ENCODE results near the gene LRPAP1. TPM values are rescaled to one million over a fixed set of nuclear protein-coding genes. Genes with fewer than 3 reads are reported as not detected.
A peak's percentile ranks its signal among the peaks of the same experiment; 100 is the strongest.
"Not testable (repeated sequence)": the region's sequence is repeated elsewhere in the genome, so short reads cannot be mapped to it uniquely, and the experiment has no call there.

LRPAP1 gene
- total RNA-seq: 86.6 and 86.8 TPM in 2 replicates
- total RNA-seq (2013): 89.7 TPM
- 57.3 and 64.6 TPM in 2 replicates for polyA plus RNA-seq
- 65.0 and 68.6 TPM in 2 replicates for polyA minus RNA-seq

- Mint-ChIP-seq H3K9me3 (ENCODE audit: insufficient read depth) (no peaks in the 10 kb centered on the region), H3K4me3 (peak within 1 kb of the TSS; percentile 100), H3K27me3 (peaks cover 5% of the 10 kb centered on the region), H3K27ac (peak within 1 kb of the TSS; percentile 96), H3K4me1 (peaks cover 39% of the 10 kb centered on the region)
- ATAC-seq (ENCODE audit: low read depth) (peak; percentile 91), DNase-seq (peak; percentile 92)
- Histone ChIP-seq H2AFZ (ENCODE audit: insufficient read depth, low read depth, low read length, poor library complexity, severe bottlenecking) (peak within 1 kb of the TSS; percentile 98), H3K9ac (ENCODE audit: low read length) (peak within 1 kb of the TSS; percentile 96), H3K4me3 (ENCODE audit: control extremely low read depth in 1 of 5, extremely low read depth in 1 of 5, insufficient read depth in 1 of 5, low read depth in 2 of 5, low read length in 4 of 5) (peak within 1 kb of the TSS; percentile 70 to 98 (median 85)), H3K4me2 (replicated peaks; ENCODE audit: low read depth, low read length, poor library complexity, severe bottlenecking) (peak within 1 kb of the TSS; percentile 92), H3K36me3 (replicated peaks in 1 of 2; ENCODE audit: control extremely low read depth in 1 of 2, control insufficient read depth in 1 of 2, extremely low read depth in 1 of 2, insufficient read depth in 2 of 2, low read length in 1 of 2) (peaks cover 0 to 22% of the 10 kb centered on the region in 2 experiments), H3K27ac (ENCODE audit: low read length in 2 of 2) (peak within 1 kb of the TSS; percentile 62 to 76), H4K20me1 (ENCODE audit: control insufficient read depth, insufficient read depth, low read length, poor library complexity, severe bottlenecking) (peaks cover 49% of the 10 kb centered on the region), H3K79me2 (ENCODE audit: control insufficient read depth, insufficient read depth, low read length) (peaks cover 73% of the 10 kb centered on the region), H3K27me3 (replicated peaks in 1 of 4; ENCODE audit: control extremely low read depth in 1 of 4, control insufficient read depth in 3 of 4, insufficient read depth in 4 of 4, low read length in 3 of 4) (peaks cover 0 to 3% (median 0%) of the 10 kb centered on the region in 4 experiments), H3K4me1 (ENCODE audit: control insufficient read depth in 2 of 2, insufficient read depth in 2 of 2, low read length in 2 of 2) (peaks cover 29 to 46% of the 10 kb centered on the region in 2 donors), H3K9me3 (ENCODE audit: control extremely low read depth in 1 of 3, control insufficient read depth in 2 of 3, insufficient read depth in 1 of 3, low read length in 2 of 3) (peaks cover 0 to 9% (median 0%) of the 10 kb centered on the region in 3 donors)
- TF ChIP-seq CTCF (IDR thresholded peaks at IDR 0.05) (no peak), EZH2 (IDR thresholded peaks at IDR 0.05; ENCODE audit: borderline replicate concordance, insufficient read depth, low read depth, low read length, poor library complexity, severe bottlenecking) (no peak)
- POLR2A ChIA-PET: interaction anchor here (2.0 kb wide), 1 partner anchor 47 kb away, joined by 6 read pairs; no protein-coding TSS in a partner anchor
- CTCF ChIA-PET: no interaction called here
- WGBS (ENCODE audit: insufficient coverage): under 1% methylated on average over 84 of the region's 84 CpGs
- intact Hi-C loops (cut with micrococcal nuclease): loop anchor here (1.0 to 10.0 kb wide), 3 partner anchors 47 to 763 kb away; partner anchors contain the start of genes LYAR, RGS12 and ZBTB49
Measured at GRCh38 chr4:3531879-3532750, at the start of gene LRPAP1. TSS of gene LRPAP1 (minus strand) at chr4:3532422. CDS start at chr4:3532412, 10 bp downstream.

- H3K27me3 ChIP-seq (replicated peaks in 1 of 4; ENCODE audit: control extremely low read depth in 1 of 4, control insufficient read depth in 3 of 4, insufficient read depth in 4 of 4, low read length in 3 of 4); H3K36me3 ChIP-seq (replicated peaks in 1 of 2; ENCODE audit: control extremely low read depth in 1 of 2, control insufficient read depth in 1 of 2, extremely low read depth in 1 of 2, insufficient read depth in 2 of 2, low read length in 1 of 2); H3K27ac Mint-ChIP-seq; H3K9ac ChIP-seq (ENCODE audit: low read length); H4K20me1 ChIP-seq (ENCODE audit: control insufficient read depth, insufficient read depth, low read length, poor library complexity, severe bottlenecking); H3K4me1 ChIP-seq (ENCODE audit: control insufficient read depth in 2 of 2, insufficient read depth in 2 of 2, low read length in 2 of 2); H3K27ac ChIP-seq (ENCODE audit: low read length in 2 of 2); POLR2A ChIA-PET; CTCF ChIA-PET; H3K79me2 ChIP-seq (ENCODE audit: control insufficient read depth, insufficient read depth, low read length); DNase-seq; H3K4me3 ChIP-seq (ENCODE audit: control extremely low read depth in 1 of 5, extremely low read depth in 1 of 5, insufficient read depth in 1 of 5, low read depth in 2 of 5, low read length in 4 of 5); H3K4me3 Mint-ChIP-seq; H2AFZ ChIP-seq (ENCODE audit: insufficient read depth, low read depth, low read length, poor library complexity, severe bottlenecking); H3K9me3 ChIP-seq (ENCODE audit: control extremely low read depth in 1 of 3, control insufficient read depth in 2 of 3, insufficient read depth in 1 of 3, low read length in 2 of 3); H3K9me3 Mint-ChIP-seq (ENCODE audit: insufficient read depth); H3K4me2 ChIP-seq (replicated peaks; ENCODE audit: low read depth, low read length, poor library complexity, severe bottlenecking); ATAC-seq (ENCODE audit: low read depth); H3K4me1 Mint-ChIP-seq; intact Hi-C loops (cut with micrococcal nuclease): not testable (repeated sequence)
- H3K27me3 Mint-ChIP-seq: peaks cover 19% of the 10 kb centered on the region
- 89% methylated on average over 12 of the region's 15 CpGs for WGBS (ENCODE audit: insufficient coverage)
Measured at GRCh38 chr4:3581334-3582090, 49.3 kb upstream of the LRPAP1 start.

- H3K27ac ChIP-seq (ENCODE audit: low read length in 2 of 2); H3K4me3 Mint-ChIP-seq; H3K4me1 Mint-ChIP-seq; CTCF ChIA-PET; POLR2A ChIA-PET; H3K4me3 ChIP-seq (ENCODE audit: control extremely low read depth in 1 of 5, extremely low read depth in 1 of 5, insufficient read depth in 1 of 5, low read depth in 2 of 5, low read length in 4 of 5); H2AFZ ChIP-seq (ENCODE audit: insufficient read depth, low read depth, low read length, poor library complexity, severe bottlenecking); H3K9me3 ChIP-seq (ENCODE audit: control extremely low read depth in 1 of 3, control insufficient read depth in 2 of 3, insufficient read depth in 1 of 3, low read length in 2 of 3); H4K20me1 ChIP-seq (ENCODE audit: control insufficient read depth, insufficient read depth, low read length, poor library complexity, severe bottlenecking); DNase-seq; H3K4me1 ChIP-seq (ENCODE audit: control insufficient read depth in 2 of 2, insufficient read depth in 2 of 2, low read length in 2 of 2); H3K27ac Mint-ChIP-seq; H3K4me2 ChIP-seq (replicated peaks; ENCODE audit: low read depth, low read length, poor library complexity, severe bottlenecking); H3K9me3 Mint-ChIP-seq (ENCODE audit: insufficient read depth); H3K27me3 ChIP-seq (replicated peaks in 1 of 4; ENCODE audit: control extremely low read depth in 1 of 4, control insufficient read depth in 3 of 4, insufficient read depth in 4 of 4, low read length in 3 of 4); H3K79me2 ChIP-seq (ENCODE audit: control insufficient read depth, insufficient read depth, low read length); intact Hi-C loops (cut with micrococcal nuclease); ATAC-seq (ENCODE audit: low read depth); H3K36me3 ChIP-seq (replicated peaks in 1 of 2; ENCODE audit: control extremely low read depth in 1 of 2, control insufficient read depth in 1 of 2, extremely low read depth in 1 of 2, insufficient read depth in 2 of 2, low read length in 1 of 2); H3K9ac ChIP-seq (ENCODE audit: low read length): not testable (repeated sequence)
- peaks cover 19% of the 10 kb centered on the region for H3K27me3 Mint-ChIP-seq
- WGBS (ENCODE audit: insufficient coverage): 92% methylated on average over 6 of the region's 9 CpGs
Measured at GRCh38 chr4:3580859-3581258, 48.6 kb upstream of the LRPAP1 start.
